B cell (primary cell): ENCODE measurements around the gene CEP128. TPM values are rescaled to one million over a fixed set of nuclear protein-coding genes. Genes with fewer than 3 reads are reported as not detected.

Experiments
- ATAC-seq: fragments of 200-7000 bp; cut with Tn5 transposase; one replicate; pipeline ENCODE4 v1.10.0; 2021; ENCODE audit warnings: low read depth, mild to moderate bottlenecking, moderate number of reproducible peaks, moderate library complexity
- CTCF ChIA-PET: fragments of 350-600 bp; sonication (Branson Sonifier 250); formaldehyde crosslinking; loops from one replicate; lab custom pipeline; 2021; ENCODE audit warnings: antibody characterized with exemption, inconsistent platforms; lab: Charles Lee
- POLR2A ChIA-PET: fragments of 350-600 bp; sonication (Branson Sonifier 250); formaldehyde crosslinking; loops from one replicate; lab custom pipeline; 2021; ENCODE audit warnings: antibody characterized with exemption; lab: Charles Lee
- DNase-seq: peaks from one replicate; pipeline ENCODE4 v3.0.0; 2013
- H2AFZ ChIP-seq: 2 replicates; pipeline ENCODE4 v1.6.1; 2012; ENCODE audit warnings: mild to moderate bottlenecking, low read depth, low read length; ENCODE audit not compliant: insufficient read depth, poor library complexity, severe bottlenecking
- H3K27ac ChIP-seq, 2 donors: 1 replicate in 1 of 2; 2 replicates in 1 of 2; pipeline ENCODE4 v1.5.1; 2012 to 2013; ENCODE audit warnings: low read length in 2 of 2, mild to moderate bottlenecking in 2 of 2, moderate library complexity in 1 of 2
- H3K27me3 ChIP-seq, 4 experiments: fragments of 200-600 bp in 1 of 4; sonication (generic) in 1 of 4; replicated peaks in 1 of 4; 1 replicate in 2 of 4; 2 replicates in 2 of 4; pipeline versions ENCODE4 v1.6.1 to v1.7.0; 2013 to 2016; ENCODE audit warnings: low read length in 3 of 4, mild to moderate bottlenecking in 2 of 4, mixed read lengths in 1 of 4, moderate library complexity in 1 of 4; ENCODE audit not compliant: insufficient read depth in 4 of 4, control insufficient read depth in 3 of 4; ENCODE audit errors: control extremely low read depth in 1 of 4
- H3K36me3 ChIP-seq, 2 experiments: replicated peaks in 1 of 2; 1 replicate in 1 of 2; 2 replicates in 1 of 2; pipeline versions ENCODE4 v1.6.1 to v1.7.1; 2013; ENCODE audit warnings: low read length in 1 of 2; ENCODE audit not compliant: insufficient read depth in 2 of 2, control insufficient read depth in 1 of 2; ENCODE audit errors: control extremely low read depth in 1 of 2, extremely low read depth in 1 of 2
- H3K4me1 ChIP-seq, 2 donors: fragments of 200-600 bp in 1 of 2; sonication (generic) in 1 of 2; 1 replicate in 1 of 2; 2 replicates in 1 of 2; pipeline versions ENCODE4 v1.5.1 to v1.6.1; 2013 to 2017; ENCODE audit warnings: low read length in 2 of 2; ENCODE audit not compliant: control insufficient read depth in 2 of 2, insufficient read depth in 2 of 2
- H3K4me2 ChIP-seq: replicated peaks from 2 replicates; pipeline ENCODE3; 2012; ENCODE audit warnings: mild to moderate bottlenecking, low read depth, low read length; ENCODE audit not compliant: poor library complexity, severe bottlenecking
- H3K4me3 ChIP-seq, 5 experiments: fragments of 200-600 bp in 1 of 5; sonication (generic) in 1 of 5; 1 replicate in 3 of 5; 2 replicates in 2 of 5; pipeline versions ENCODE4 v1.5.1 to v1.7.0; 2011 to 2016; ENCODE audit warnings: low read length in 4 of 5, mild to moderate bottlenecking in 4 of 5, low read depth in 2 of 5, control low read depth in 1 of 5, moderate library complexity in 1 of 5; ENCODE audit not compliant: insufficient read depth in 1 of 5; ENCODE audit errors: control extremely low read depth in 1 of 5, extremely low read depth in 1 of 5
- H3K79me2 ChIP-seq: fragments of 200-600 bp; sonication (generic); one replicate; pipeline ENCODE4 v1.6.0; 2016; ENCODE audit warnings: low read length; ENCODE audit not compliant: control insufficient read depth, insufficient read depth
- H3K9ac ChIP-seq: fragments of 200-600 bp; sonication (generic); 2 replicates; pipeline ENCODE4 v1.6.1; 2017; ENCODE audit warnings: mild to moderate bottlenecking, low read length, moderate library complexity
- H3K9me3 ChIP-seq, 3 donors: one replicate each; pipeline versions ENCODE4 v1.6.1 to v1.7.1; 2013; ENCODE audit warnings: low read length in 2 of 3; ENCODE audit not compliant: control insufficient read depth in 2 of 3, insufficient read depth in 1 of 3; ENCODE audit errors: control extremely low read depth in 1 of 3
- H4K20me1 ChIP-seq: 2 replicates; pipeline ENCODE4 v1.6.0; 2012; ENCODE audit warnings: mild to moderate bottlenecking, low read length; ENCODE audit not compliant: insufficient read depth, control insufficient read depth, poor library complexity, severe bottlenecking
- H3K27ac Mint-ChIP-seq: one replicate; pipeline ENCODE4 v1.8.0; 2021; ENCODE audit warnings: mixed read lengths
- H3K27me3 Mint-ChIP-seq: one replicate; pipeline ENCODE4 v1.8.0; 2021; ENCODE audit warnings: mixed read lengths
- H3K4me1 Mint-ChIP-seq: one replicate; pipeline ENCODE4 v1.8.0; 2021; ENCODE audit warnings: mixed read lengths
- H3K4me3 Mint-ChIP-seq: one replicate; pipeline ENCODE4 v1.8.0; 2021; ENCODE audit warnings: mixed read lengths
- H3K9me3 Mint-ChIP-seq: one replicate; pipeline ENCODE4 v1.8.0; 2022; ENCODE audit warnings: mixed read lengths; ENCODE audit not compliant: insufficient read depth
- EZH2 ChIP-seq: IDR thresholded peaks from 2 replicates; pipeline ENCODE4 v1.6.1; 2012; ENCODE audit warnings: borderline replicate concordance, low read depth, mild to moderate bottlenecking, moderate library complexity, low read length; ENCODE audit not compliant: insufficient read depth, poor library complexity, severe bottlenecking
- WGBS: methylation state at CpG from one replicate; pipeline ENCODE4 v1.1.5; 2013; ENCODE audit warnings: missing lambda C conversion rate; ENCODE audit not compliant: insufficient coverage; 5-methylcytosine and 5-hydroxymethylcytosine counted together
- intact Hi-C: fragments of 100-400 bp; cut with micrococcal nuclease; formaldehyde crosslinking; loops from one replicate; pipeline ENCODE4 v1.10.0; 2022
- polyA plus RNA-seq: library from polyadenylated mRNA; depleted of rRNA; stranded (reverse); fragments of >200 nt; gene quantifications from 2 replicates; pipeline ENCODE4 v1.2.3, GENCODE V29; 2012
- total RNA-seq, 2 donors: library from RNA; stranded (reverse); fragments of 120-200 nt in 1 of 2; gene quantifications; 1 replicate in 1 of 2; 2 replicates in 1 of 2; pipeline versions ENCODE4 v1.2.3 to v1.2.4, GENCODE V29; 2013 to 2022
- TF ChIP-seq, protein P1 (sequence below): fragments of 200-600 bp; IDR thresholded peaks from one replicate; pipeline ENCODE4 v1.8.0; 2022; ENCODE audit warnings: antibody characterized with exemption, mild to moderate bottlenecking

The CEP128 gene
- total and polyA plus RNA-seq, 2 donors (not counting 1 experiment from before 2014, with no cell fraction given): 1.1 to 31.6 TPM

GRCh38 chr14:80772504-80772903 is 169.0 kb downstream of the CEP128 start:
- TF ChIP-seq, protein P1, sequence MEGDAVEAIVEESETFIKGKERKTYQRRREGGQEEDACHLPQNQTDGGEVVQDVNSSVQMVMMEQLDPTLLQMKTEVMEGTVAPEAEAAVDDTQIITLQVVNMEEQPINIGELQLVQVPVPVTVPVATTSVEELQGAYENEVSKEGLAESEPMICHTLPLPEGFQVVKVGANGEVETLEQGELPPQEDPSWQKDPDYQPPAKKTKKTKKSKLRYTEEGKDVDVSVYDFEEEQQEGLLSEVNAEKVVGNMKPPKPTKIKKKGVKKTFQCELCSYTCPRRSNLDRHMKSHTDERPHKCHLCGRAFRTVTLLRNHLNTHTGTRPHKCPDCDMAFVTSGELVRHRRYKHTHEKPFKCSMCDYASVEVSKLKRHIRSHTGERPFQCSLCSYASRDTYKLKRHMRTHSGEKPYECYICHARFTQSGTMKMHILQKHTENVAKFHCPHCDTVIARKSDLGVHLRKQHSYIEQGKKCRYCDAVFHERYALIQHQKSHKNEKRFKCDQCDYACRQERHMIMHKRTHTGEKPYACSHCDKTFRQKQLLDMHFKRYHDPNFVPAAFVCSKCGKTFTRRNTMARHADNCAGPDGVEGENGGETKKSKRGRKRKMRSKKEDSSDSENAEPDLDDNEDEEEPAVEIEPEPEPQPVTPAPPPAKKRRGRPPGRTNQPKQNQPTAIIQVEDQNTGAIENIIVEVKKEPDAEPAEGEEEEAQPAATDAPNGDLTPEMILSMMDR: no peak
- no peak for TF ChIP-seq EZH2
- 95% methylated on average over 5 of the region's 5 CpGs for WGBS

GRCh38 chr14:80771201-80771600 is 170.3 kb downstream of the CEP128 start:
- H3K9me3 ChIP-seq: peaks cover 0 to 2% (median 0%) of the 10 kb centered on the region in 3 donors
- Mint-ChIP-seq H3K27me3 (no peaks in the 10 kb centered on the region), H3K9me3 (peaks cover 2% of the 10 kb centered on the region), H3K4me1 (no peaks in the 10 kb centered on the region), H3K4me3 (no peak overlapping the region), H3K27ac (no peak overlapping the region)
- ChIA-PET POLR2A (no interaction called here), CTCF (no interaction called here)
- no peaks in the 10 kb centered on the region for H3K79me2 ChIP-seq
- H3K4me1 ChIP-seq: no peaks in the 10 kb centered on the region
- no peaks in the 10 kb centered on the region for H4K20me1 ChIP-seq
- no CpG with 5 or more reads among the region's 1 CpG for WGBS
- no peak overlapping the region for H2AFZ ChIP-seq
- H3K27ac ChIP-seq: no peak overlapping the region
- intact Hi-C loops: no loop called here
- no peaks in the 10 kb centered on the region for H3K27me3 ChIP-seq
- H3K36me3 ChIP-seq: no peaks in the 10 kb centered on the region
- DNase-seq: no peak
- no peak overlapping the region for H3K9ac ChIP-seq
- no peak for ATAC-seq
- H3K4me3 ChIP-seq: no peak overlapping the region
- H3K4me2 ChIP-seq: no peak overlapping the region
- TF ChIP-seq EZH2: no peak
- TF ChIP-seq, protein P1: no peak

More at GRCh38 chr14:80772504-80772903, 169.0 kb downstream of the CEP128 start:
- no peaks in the 10 kb centered on the region for H3K4me1 ChIP-seq
- no peaks in the 10 kb centered on the region for H3K4me1 Mint-ChIP-seq
- H3K9me3 Mint-ChIP-seq: peaks cover 2% of the 10 kb centered on the region
- H2AFZ ChIP-seq: no peak overlapping the region
- no peak overlapping the region for H3K27ac Mint-ChIP-seq
- H3K9ac ChIP-seq: no peak overlapping the region
- no peak for DNase-seq
- H3K4me3 Mint-ChIP-seq: no peak overlapping the region
- H3K27ac ChIP-seq: no peak overlapping the region
- POLR2A ChIA-PET: no interaction called here
- no peak for ATAC-seq
- H4K20me1 ChIP-seq: no peaks in the 10 kb centered on the region
- H3K36me3 ChIP-seq: peaks cover 0 to 2% of the 10 kb centered on the region in 2 experiments
- H3K79me2 ChIP-seq: no peaks in the 10 kb centered on the region
- H3K27me3 ChIP-seq: no peaks in the 10 kb centered on the region
- CTCF ChIA-PET: interaction anchor here (0.7 kb wide), 1 partner anchor 37 kb away, joined by 3 read pairs; no protein-coding TSS in a partner anchor
- H3K9me3 ChIP-seq: peaks cover 0 to 2% (median 0%) of the 10 kb centered on the region in 3 donors
- no peaks in the 10 kb centered on the region for H3K27me3 Mint-ChIP-seq
- intact Hi-C loops: no loop called here
- no peak overlapping the region for H3K4me3 ChIP-seq
- no peak overlapping the region for H3K4me2 ChIP-seq
